HL-60 (cell line): ENCODE results near the gene PARP2.
A peak's percentile ranks its signal among the peaks of the same experiment; 100 is the strongest.
"Not testable (repeated sequence)": the region's sequence is repeated elsewhere in the genome, so short reads cannot be mapped to it uniquely, and the experiment has no call there.

ENCODE experiments used
- DNase-seq, 2 experiments: peaks; one replicate each; pipeline ENCODE4 v3.0.0-alpha.2; 2010 to 2020; ENCODE audit warnings: low read depth in 1 of 2, low spot score in 1 of 2
- H3K27ac ChIP-seq: fragments of 250-450 bp; sonication (Bioruptor Pico); replicated peaks from 2 replicates; pipeline ENCODE4 v1.5.1; 2020; ENCODE audit warnings: mild to moderate bottlenecking, moderate library complexity
- H3K27me3 ChIP-seq: fragments of 250-450 bp; sonication (Bioruptor Pico); 2 replicates; pipeline ENCODE4 v1.5.1; 2021; ENCODE audit warnings: mild to moderate bottlenecking, moderate library complexity; ENCODE audit not compliant: insufficient read depth, poor library complexity, severe bottlenecking
- H3K4me3 ChIP-seq: replicated peaks from 2 replicates; pipeline ENCODE4 v1.5.1; 2011; ENCODE audit warnings: mild to moderate bottlenecking, control low read depth, low read length; ENCODE audit not compliant: insufficient read depth
- GABPA ChIP-seq: IDR thresholded peaks from 2 replicates; pipeline ENCODE4 v1.6.1; 2012; ENCODE audit warnings: low read depth
- POLR2AphosphoS5 ChIP-seq: IDR thresholded peaks from 2 replicates; pipeline ENCODE4 v1.6.1; 2012; ENCODE audit warnings: low read depth
- SPI1 ChIP-seq: IDR thresholded peaks from 2 replicates; pipeline ENCODE4 v1.6.1; 2012; ENCODE audit warnings: low read depth, mild to moderate bottlenecking, borderline replicate concordance
- TF ChIP-seq, protein P1 (sequence below): IDR thresholded peaks from 2 replicates; pipeline ENCODE4 v1.6.1; 2012; ENCODE audit warnings: low read depth; ENCODE audit not compliant: insufficient replicate concordance
- TF ChIP-seq, protein P2 (sequence below): IDR thresholded peaks from one replicate; pipeline ENCODE4 v1.5.1; 2011; ENCODE audit warnings: low read length, control low read depth, inconsistent platforms; ENCODE audit not compliant: insufficient read depth

PARP2 gene

GRCh38 chr14:20334017-20334416, 9.4 kb upstream of the PARP2 start:
- TF ChIP-seq, protein P1, sequence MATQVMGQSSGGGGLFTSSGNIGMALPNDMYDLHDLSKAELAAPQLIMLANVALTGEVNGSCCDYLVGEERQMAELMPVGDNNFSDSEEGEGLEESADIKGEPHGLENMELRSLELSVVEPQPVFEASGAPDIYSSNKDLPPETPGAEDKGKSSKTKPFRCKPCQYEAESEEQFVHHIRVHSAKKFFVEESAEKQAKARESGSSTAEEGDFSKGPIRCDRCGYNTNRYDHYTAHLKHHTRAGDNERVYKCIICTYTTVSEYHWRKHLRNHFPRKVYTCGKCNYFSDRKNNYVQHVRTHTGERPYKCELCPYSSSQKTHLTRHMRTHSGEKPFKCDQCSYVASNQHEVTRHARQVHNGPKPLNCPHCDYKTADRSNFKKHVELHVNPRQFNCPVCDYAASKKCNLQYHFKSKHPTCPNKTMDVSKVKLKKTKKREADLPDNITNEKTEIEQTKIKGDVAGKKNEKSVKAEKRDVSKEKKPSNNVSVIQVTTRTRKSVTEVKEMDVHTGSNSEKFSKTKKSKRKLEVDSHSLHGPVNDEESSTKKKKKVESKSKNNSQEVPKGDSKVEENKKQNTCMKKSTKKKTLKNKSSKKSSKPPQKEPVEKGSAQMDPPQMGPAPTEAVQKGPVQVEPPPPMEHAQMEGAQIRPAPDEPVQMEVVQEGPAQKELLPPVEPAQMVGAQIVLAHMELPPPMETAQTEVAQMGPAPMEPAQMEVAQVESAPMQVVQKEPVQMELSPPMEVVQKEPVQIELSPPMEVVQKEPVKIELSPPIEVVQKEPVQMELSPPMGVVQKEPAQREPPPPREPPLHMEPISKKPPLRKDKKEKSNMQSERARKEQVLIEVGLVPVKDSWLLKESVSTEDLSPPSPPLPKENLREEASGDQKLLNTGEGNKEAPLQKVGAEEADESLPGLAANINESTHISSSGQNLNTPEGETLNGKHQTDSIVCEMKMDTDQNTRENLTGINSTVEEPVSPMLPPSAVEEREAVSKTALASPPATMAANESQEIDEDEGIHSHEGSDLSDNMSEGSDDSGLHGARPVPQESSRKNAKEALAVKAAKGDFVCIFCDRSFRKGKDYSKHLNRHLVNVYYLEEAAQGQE, result no peak
- TF ChIP-seq GABPA (no peak), POLR2AphosphoS5 (no peak), SPI1 (no peak)
- TF ChIP-seq, protein P2, sequence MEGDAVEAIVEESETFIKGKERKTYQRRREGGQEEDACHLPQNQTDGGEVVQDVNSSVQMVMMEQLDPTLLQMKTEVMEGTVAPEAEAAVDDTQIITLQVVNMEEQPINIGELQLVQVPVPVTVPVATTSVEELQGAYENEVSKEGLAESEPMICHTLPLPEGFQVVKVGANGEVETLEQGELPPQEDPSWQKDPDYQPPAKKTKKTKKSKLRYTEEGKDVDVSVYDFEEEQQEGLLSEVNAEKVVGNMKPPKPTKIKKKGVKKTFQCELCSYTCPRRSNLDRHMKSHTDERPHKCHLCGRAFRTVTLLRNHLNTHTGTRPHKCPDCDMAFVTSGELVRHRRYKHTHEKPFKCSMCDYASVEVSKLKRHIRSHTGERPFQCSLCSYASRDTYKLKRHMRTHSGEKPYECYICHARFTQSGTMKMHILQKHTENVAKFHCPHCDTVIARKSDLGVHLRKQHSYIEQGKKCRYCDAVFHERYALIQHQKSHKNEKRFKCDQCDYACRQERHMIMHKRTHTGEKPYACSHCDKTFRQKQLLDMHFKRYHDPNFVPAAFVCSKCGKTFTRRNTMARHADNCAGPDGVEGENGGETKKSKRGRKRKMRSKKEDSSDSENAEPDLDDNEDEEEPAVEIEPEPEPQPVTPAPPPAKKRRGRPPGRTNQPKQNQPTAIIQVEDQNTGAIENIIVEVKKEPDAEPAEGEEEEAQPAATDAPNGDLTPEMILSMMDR, result no peak
- Histone ChIP-seq H3K4me3 (no peak overlapping the region), H3K27ac (no peak overlapping the region)

DNA sequence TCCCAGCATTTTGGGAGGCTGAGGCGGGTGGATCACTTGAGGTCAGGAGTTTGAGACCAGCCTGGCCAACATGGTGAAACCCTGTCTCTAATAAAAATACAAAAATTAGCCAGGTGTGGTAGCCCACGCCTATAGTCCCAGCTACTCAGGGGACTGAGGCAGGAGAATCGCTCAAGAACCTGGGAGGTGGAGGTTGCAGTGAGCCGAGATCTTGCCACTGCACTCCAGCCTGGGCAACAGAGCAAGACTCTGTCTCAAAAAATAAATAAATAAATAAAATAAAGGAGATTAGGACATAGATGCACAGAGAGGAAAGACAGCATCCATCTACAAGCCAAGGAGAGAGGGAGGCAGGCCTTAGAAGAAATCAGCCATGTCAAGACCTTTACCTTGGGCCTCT, 2.4 kb upstream of the PARP2 start:
- not testable (repeated sequence) for DNase-seq, H3K4me3 ChIP-seq, H3K27me3 ChIP-seq, H3K27ac ChIP-seq

More at GRCh38 chr14:20334017-20334416, 9.4 kb upstream of the PARP2 start:
- no peaks in the 10 kb centered on the region for H3K27me3 ChIP-seq
- DNase-seq, result no peak

DNA sequence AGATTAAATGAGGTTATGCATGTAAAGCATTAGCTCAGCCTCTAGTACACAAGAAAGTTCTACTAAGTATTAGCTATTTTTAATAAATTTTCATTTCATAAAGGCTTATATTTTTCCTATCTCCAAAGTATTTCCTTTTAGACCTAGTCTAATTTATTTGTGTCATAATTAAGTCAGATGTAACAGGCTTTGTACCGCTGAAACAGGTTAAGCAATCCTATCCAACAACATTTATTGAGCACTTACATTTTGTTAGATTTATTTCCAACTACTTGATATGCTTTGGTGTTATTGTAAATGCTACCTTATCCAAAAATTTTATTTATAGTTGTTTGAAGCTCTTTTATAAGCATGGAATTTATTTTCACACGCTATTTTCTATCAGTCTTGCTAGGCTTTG, 1.8 kb upstream of the PARP2 start:
- peak overlapping the region; percentile 69 for H3K27ac ChIP-seq
- TF ChIP-seq SPI1 (no peak), POLR2AphosphoS5 (no peak), GABPA (no peak)
- TF ChIP-seq, protein P1, result no peak
- TF ChIP-seq, protein P2, result no peak
- H3K4me3 ChIP-seq, result peak overlapping the region; percentile 61
- no peaks in the 10 kb centered on the region for H3K27me3 ChIP-seq
- no peak for DNase-seq

- Histone ChIP-seq H3K27me3 (no peaks in the 10 kb centered on the region), H3K4me3 (peak overlapping the region; percentile 61), H3K27ac (peak overlapping the region; percentile 69)
- TF ChIP-seq, protein P1, result no peak
- TF ChIP-seq SPI1 (no peak), POLR2AphosphoS5 (no peak), GABPA (no peak)
- TF ChIP-seq, protein P2, result no peak
- no peak for DNase-seq
Measured at GRCh38 chr14:20343862-20344220, 406 bp downstream of the PARP2 start.
